Spleen (tissue), 11 donors: Measurements from ENCODE around the gene EXOC4. TPM values are rescaled to one million over a fixed set of nuclear protein-coding genes. Genes with fewer than 3 reads are reported as not detected.
"Not testable (repeated sequence)": the region's sequence is repeated elsewhere in the genome, so short reads cannot be mapped to it uniquely, and the experiment has no call there.

Source experiments
- DNase-seq: peaks from one replicate; pipeline ENCODE4 v3.0.0-alpha.2; 2020
- H3K27ac ChIP-seq, 8 donors: fragments of 200-600 bp; sonication (generic) in 7 of 8; 1 replicate in 4 of 8; 2 replicates in 4 of 8; pipeline versions ENCODE4 v1.5.0 to v1.8.0; 2016 to 2021; ENCODE audit warnings: inconsistent platforms in 4 of 8, mild to moderate bottlenecking in 4 of 8, moderate library complexity in 1 of 8
- H3K27me3 ChIP-seq, 7 donors: fragments of 200-600 bp; sonication (generic) in 6 of 7; replicated peaks in 1 of 7; 1 replicate in 4 of 7; 2 replicates in 3 of 7; pipeline versions ENCODE4 v1.5.0 to v1.8.0; 2016 to 2021; ENCODE audit warnings: inconsistent platforms in 3 of 7, mild to moderate bottlenecking in 1 of 7
- H3K36me3 ChIP-seq, 6 donors: fragments of 200-600 bp; sonication (generic) in 5 of 6; 1 replicate in 4 of 6; 2 replicates in 2 of 6; pipeline versions ENCODE4 v1.5.0 to v1.8.0; 2016 to 2021; ENCODE audit warnings: inconsistent platforms in 2 of 6
- H3K4me1 ChIP-seq, 6 donors: fragments of 200-600 bp; sonication (generic) in 5 of 6; 1 replicate in 3 of 6; 2 replicates in 3 of 6; pipeline versions ENCODE4 v1.5.0 to v1.8.0; 2016 to 2021; ENCODE audit warnings: inconsistent platforms in 3 of 6
- H3K4me3 ChIP-seq, 8 donors: fragments of 200-600 bp; sonication (generic) in 7 of 8; 1 replicate in 4 of 8; 2 replicates in 4 of 8; pipeline versions ENCODE4 v1.5.0 to v1.8.0; 2016 to 2021; ENCODE audit warnings: inconsistent platforms in 4 of 8, mild to moderate bottlenecking in 4 of 8, moderate library complexity in 2 of 8
- H3K9me3 ChIP-seq, 8 donors: fragments of 200-600 bp; sonication (generic) in 7 of 8; 1 replicate in 4 of 8; 2 replicates in 4 of 8; pipeline versions ENCODE4 v1.5.0 to v1.8.0; 2016 to 2021; ENCODE audit warnings: inconsistent platforms in 4 of 8
- POLR2A ChIP-seq, 3 donors: fragments of 450-650 bp; IDR thresholded peaks; one replicate each; pipeline ENCODE4 v1.5.1; 2017; ENCODE audit warnings: antibody characterized with exemption in 3 of 3, mild to moderate bottlenecking in 1 of 3
- POLR2AphosphoS5 ChIP-seq, 3 donors: sonication (generic); formaldehyde crosslinking; IDR thresholded peaks; one replicate each; pipeline ENCODE4 v1.5.1; 2017; ENCODE audit warnings: antibody characterized with exemption in 3 of 3
- WGBS, 5 donors: extraction: QIAGEN DNeasy Blood & Tissue Kit in 3 of 5; methylation state at CpG; one replicate each; pipeline versions ENCODE4 v1.1.5 to v1.1.7; 2013 to 2018; 5-methylcytosine and 5-hydroxymethylcytosine counted together
- intact Hi-C: fragments of 100-400 bp; cut with DNase I; formaldehyde crosslinking; loops from one replicate; pipeline ENCODE4 v1.15.0; 2023; ENCODE audit warnings: low total_unique reads
- polyA plus RNA-seq, 3 donors: library from polyadenylated mRNA; stranded (reverse); fragments of 200-250 nt; gene quantifications; one replicate each; pipeline ENCODE4 v1.2.1, GENCODE V29; 2013
- total RNA-seq, 7 donors: library from RNA; depleted of rRNA in 3 of 7; stranded (reverse); fragments of >200 nt in 3 of 7; fragmentation: NEBNext Ultra II Directional in 4 of 7; extraction: Animal tissue kit (Norgen Biotek cat#: 25700) in 4 of 7; gene quantifications; one replicate each; pipeline versions ENCODE4 v1.1.0 to v1.2.1, GENCODE V29; 2016 to 2021
- TF ChIP-seq, protein P1 (sequence below), 11 experiments: fragments of 200-600 bp in 7 of 11; fragments of 450-650 bp in 4 of 11; sonication (generic) in 4 of 11; IDR thresholded peaks in 8 of 11; conservative IDR thresholded peaks in 3 of 11; 1 replicate in 7 of 11; 2 replicates in 4 of 11; pipeline versions ENCODE4 v1.4.0 to v1.8.0; 2016 to 2021; ENCODE audit warnings: antibody characterized with exemption in 11 of 11, inconsistent platforms in 4 of 11, mild to moderate bottlenecking in 1 of 11
- donor health status: healthy with polysubstance abuse.
- donor health status: DM: no; HTN: no; CAD: no; lungs with moderate emphysema.
- donor health status: DM: no; HTN: no; CAD: no.
- donor health status: Bipolar disorder and iron deficiency.
- donor health status: healthy.
- donor health status: DM: no; HTN: no; CAD: no.
- donor health status: DM: yes; HTN: yes; CAD: no.

EXOC4 gene
- total and polyA plus RNA-seq, 10 donors: 14.1 to 138 (median 102) TPM

DNA sequence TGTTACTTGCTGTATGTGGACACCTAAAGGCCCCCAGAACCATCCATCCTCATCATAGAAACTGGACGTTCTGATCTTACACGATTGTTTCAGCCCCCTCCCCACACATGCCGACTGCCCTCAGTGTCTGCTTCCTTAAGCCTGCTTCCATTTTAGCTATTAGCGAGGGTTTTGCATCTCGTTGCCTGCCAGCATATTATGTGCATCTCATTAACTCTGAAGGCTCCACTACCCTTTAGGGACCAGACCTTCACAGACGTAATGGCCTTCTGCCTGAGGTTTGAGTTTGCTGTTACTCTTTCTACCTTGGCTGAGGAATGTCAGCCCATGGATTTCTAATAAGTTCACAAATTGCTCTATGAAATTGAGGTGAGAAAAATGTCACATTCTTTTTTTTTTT lies 820.4 kb downstream of the EXOC4 start:
- WGBS, 5 donors: 89 to 94% (median 92%) methylated on average over 6 of the region's 6 CpGs
- H3K27me3 ChIP-seq: no peaks in the 10 kb centered on the region
- H3K4me3 ChIP-seq: no peak overlapping the region

DNA sequence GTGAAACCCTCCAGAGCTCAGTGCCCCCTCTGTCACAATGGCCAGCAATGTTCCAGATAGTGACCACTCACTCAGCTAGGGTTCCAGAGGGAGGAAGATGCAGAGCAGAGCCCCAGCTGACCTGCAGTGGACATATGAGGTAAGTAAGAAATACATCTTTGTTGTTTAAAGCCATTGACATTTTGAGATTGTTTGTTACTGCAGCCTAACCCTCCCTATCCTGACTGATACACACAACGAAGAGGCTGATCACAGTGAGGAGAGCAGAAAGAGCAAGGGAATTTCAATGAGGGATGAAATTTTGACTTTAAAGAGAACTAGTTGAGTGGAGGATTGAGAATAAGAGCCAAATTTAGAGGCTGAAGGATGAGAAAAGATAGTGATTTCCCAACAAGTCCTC lies 822.9 kb downstream of the EXOC4 start:
- Histone ChIP-seq H3K4me3 (no peak overlapping the region), H3K27me3 (no peaks in the 10 kb centered on the region), H3K9me3 (peaks cover 0 to 20% (median 0%) of the 10 kb centered on the region in 8 donors), H3K27ac (no peak overlapping the region), H3K36me3 (peaks cover 0 to 25% (median 0%) of the 10 kb centered on the region in 6 donors), H3K4me1 (no peaks in the 10 kb centered on the region)
- intact Hi-C loops: no loop called here
- WGBS, 5 donors: 51 to 100% (median 94%) methylated on average over 1 of the region's 1 CpG
- TF ChIP-seq, protein P1, sequence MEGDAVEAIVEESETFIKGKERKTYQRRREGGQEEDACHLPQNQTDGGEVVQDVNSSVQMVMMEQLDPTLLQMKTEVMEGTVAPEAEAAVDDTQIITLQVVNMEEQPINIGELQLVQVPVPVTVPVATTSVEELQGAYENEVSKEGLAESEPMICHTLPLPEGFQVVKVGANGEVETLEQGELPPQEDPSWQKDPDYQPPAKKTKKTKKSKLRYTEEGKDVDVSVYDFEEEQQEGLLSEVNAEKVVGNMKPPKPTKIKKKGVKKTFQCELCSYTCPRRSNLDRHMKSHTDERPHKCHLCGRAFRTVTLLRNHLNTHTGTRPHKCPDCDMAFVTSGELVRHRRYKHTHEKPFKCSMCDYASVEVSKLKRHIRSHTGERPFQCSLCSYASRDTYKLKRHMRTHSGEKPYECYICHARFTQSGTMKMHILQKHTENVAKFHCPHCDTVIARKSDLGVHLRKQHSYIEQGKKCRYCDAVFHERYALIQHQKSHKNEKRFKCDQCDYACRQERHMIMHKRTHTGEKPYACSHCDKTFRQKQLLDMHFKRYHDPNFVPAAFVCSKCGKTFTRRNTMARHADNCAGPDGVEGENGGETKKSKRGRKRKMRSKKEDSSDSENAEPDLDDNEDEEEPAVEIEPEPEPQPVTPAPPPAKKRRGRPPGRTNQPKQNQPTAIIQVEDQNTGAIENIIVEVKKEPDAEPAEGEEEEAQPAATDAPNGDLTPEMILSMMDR (IDR thresholded peaks at IDR 0.05 in 8 of 11, conservative IDR thresholded peaks at IDR 0.05 in 3 of 11): no peak
- TF ChIP-seq POLR2A (IDR thresholded peaks at IDR 0.05) (no peak), POLR2AphosphoS5 (IDR thresholded peaks at IDR 0.05) (no peak)
- DNase-seq: no peak

More for the DNA sequence above, 820.4 kb downstream of the EXOC4 start:
- peaks cover 0 to 20% (median 0%) of the 10 kb centered on the region in 8 donors for H3K9me3 ChIP-seq
- H3K36me3 ChIP-seq: peaks cover 0 to 25% (median 0%) of the 10 kb centered on the region in 6 donors
- TF ChIP-seq POLR2AphosphoS5 (IDR thresholded peaks at IDR 0.05) (no peak), POLR2A (IDR thresholded peaks at IDR 0.05) (no peak)
- TF ChIP-seq, protein P1 (IDR thresholded peaks at IDR 0.05 in 8 of 11, conservative IDR thresholded peaks at IDR 0.05 in 3 of 11): no peak
- intact Hi-C loops: no loop called here
- H3K4me1 ChIP-seq: no peaks in the 10 kb centered on the region
- DNase-seq: no peak
- H3K27ac ChIP-seq: no peak overlapping the region

DNA sequence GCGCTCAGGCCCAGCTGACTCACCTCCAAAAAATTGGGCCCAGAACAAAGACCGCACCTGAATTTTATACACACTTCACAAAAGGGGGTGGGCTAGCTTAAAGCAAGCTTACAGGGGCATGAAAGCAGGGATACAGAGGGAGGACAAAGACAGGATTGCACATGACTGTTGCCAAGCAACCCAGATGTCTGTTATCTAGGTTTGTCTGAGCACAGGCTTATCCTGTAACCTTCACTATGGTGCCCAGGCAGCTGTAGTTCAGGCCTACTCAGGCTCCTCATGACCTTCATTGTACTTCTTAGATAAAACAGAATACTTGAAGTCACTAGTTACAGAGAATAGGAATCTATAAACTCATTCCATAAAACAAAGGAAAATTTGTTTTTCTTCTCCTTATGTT lies 824.7 kb downstream of the EXOC4 start:
- H3K9me3 ChIP-seq: peaks cover 0 to 20% (median 0%) of the 10 kb centered on the region in 8 donors
- peaks cover 0 to 25% (median 0%) of the 10 kb centered on the region in 6 donors for H3K36me3 ChIP-seq
- H3K27ac ChIP-seq, H3K4me3 ChIP-seq, H3K27me3 ChIP-seq, H3K4me1 ChIP-seq, DNase-seq, intact Hi-C loops: not testable (repeated sequence)
- WGBS, 5 donors: 93 to 100% (median 99%) methylated on average over 2 of the region's 2 CpGs

DNA sequence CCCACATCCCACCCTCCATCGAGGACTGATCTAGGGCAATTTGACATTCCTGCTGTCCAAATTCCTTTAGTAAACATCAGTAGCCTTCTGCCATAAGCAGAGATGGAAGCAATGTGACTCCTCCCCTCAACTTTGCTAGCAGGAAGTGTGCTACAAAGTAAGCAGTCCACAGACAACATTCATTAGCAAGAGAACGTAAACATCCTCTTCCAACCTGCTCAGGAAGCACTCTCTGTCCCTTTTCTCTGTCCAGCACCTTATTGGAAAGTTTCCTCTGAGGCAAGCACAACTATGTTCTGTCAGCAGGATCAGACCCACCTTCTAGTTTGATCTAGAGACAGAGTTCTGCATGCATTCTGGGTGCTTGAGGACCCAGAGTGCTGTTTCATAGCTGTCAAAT lies 826.1 kb downstream of the EXOC4 start:
- no peaks in the 10 kb centered on the region for H3K27me3 ChIP-seq
- intact Hi-C loops: no loop called here
- no peak overlapping the region for H3K4me3 ChIP-seq
- H3K4me1 ChIP-seq: peaks cover 0 to 2% (median 0%) of the 10 kb centered on the region in 6 donors
- DNase-seq: no peak
- H3K9me3 ChIP-seq: peaks cover 0 to 20% (median 0%) of the 10 kb centered on the region in 8 donors
- H3K36me3 ChIP-seq: peaks cover 0 to 23% (median 0%) of the 10 kb centered on the region in 6 donors
- H3K27ac ChIP-seq: no peak overlapping the region
- no peak for TF ChIP-seq POLR2A (IDR thresholded peaks at IDR 0.05)
- TF ChIP-seq, protein P1 (IDR thresholded peaks at IDR 0.05 in 8 of 11, conservative IDR thresholded peaks at IDR 0.05 in 3 of 11): no peak
- no peak for TF ChIP-seq POLR2AphosphoS5 (IDR thresholded peaks at IDR 0.05)
- 44 to 66% (median 52%) methylated on average over 2 of the region's 2 CpGs for WGBS, 5 donors

DNA sequence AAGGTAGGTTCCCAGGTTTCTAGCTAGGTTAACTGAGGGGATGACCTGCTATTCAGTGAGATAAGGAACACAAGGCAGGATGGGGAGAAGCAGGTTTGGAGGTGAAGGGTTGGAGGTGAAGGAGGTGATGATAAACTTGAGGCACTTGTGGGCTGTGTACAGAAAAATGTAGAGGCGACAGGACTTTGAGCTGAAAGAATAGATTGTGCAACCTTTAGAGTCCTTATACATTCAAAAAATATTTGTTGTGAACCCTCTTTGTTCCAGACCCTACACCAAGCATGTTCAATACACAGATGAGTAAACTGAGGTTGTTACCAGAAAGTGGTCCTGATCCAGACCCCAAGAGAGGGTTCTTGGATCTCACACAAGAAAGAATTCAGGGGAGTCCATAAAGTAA lies 828.8 kb downstream of the EXOC4 start:
- TF ChIP-seq, protein P1 (IDR thresholded peaks at IDR 0.05 in 8 of 11, conservative IDR thresholded peaks at IDR 0.05 in 3 of 11): no peak
- TF ChIP-seq POLR2A (IDR thresholded peaks at IDR 0.05) (no peak), POLR2AphosphoS5 (IDR thresholded peaks at IDR 0.05) (no peak)
- Histone ChIP-seq H3K27ac (no peak overlapping the region), H3K36me3 (no peaks in the 10 kb centered on the region), H3K27me3 (no peaks in the 10 kb centered on the region), H3K4me1 (peaks cover 0 to 13% (median 0%) of the 10 kb centered on the region in 6 donors), H3K9me3 (peaks cover 0 to 7% (median 1%) of the 10 kb centered on the region in 8 donors), H3K4me3 (no peak overlapping the region)
- WGBS, 5 donors: 95 to 100% (median 97%) methylated on average over 1 of the region's 1 CpG
- intact Hi-C loops: no loop called here
- DNase-seq: no peak
